IMR-90 (cell line): ENCODE data around the gene IAPP. TPM values are rescaled to one million over a fixed set of nuclear protein-coding genes. Genes with fewer than 3 reads are reported as not detected.
"Not testable (repeated sequence)": the region's sequence is repeated elsewhere in the genome, so short reads cannot be mapped to it uniquely, and the experiment has no call there.

Experiments used
- ATAC-seq: fragments of 200-7000 bp; cut with Tn5 transposase; 2 replicates; pipeline ENCODE4 v1.9.1; 2020; ENCODE audit warnings: low read depth, mild to moderate bottlenecking, moderate library complexity
- BruUV-seq: library from RNA; stranded (reverse); fragments of 400-500 nt; replicated peaks from 2 replicates; lab custom pipeline; 2021; lab: Mats Ljungman, UMichigan
- CTCF ChIA-PET: fragments of 300-600 bp; formaldehyde crosslinking; extraction: SDS; loops from one replicate; lab custom pipeline; 2021; ENCODE audit warnings: antibody characterized with exemption; lab: Yijun Ruan, JAX
- POLR2A ChIA-PET: fragments of 300-600 bp; sonication (Branson Sonifier 250); formaldehyde crosslinking; loops from one replicate; lab custom pipeline; 2022; ENCODE audit warnings: antibody characterized with exemption; ENCODE audit not compliant: unreplicated experiment; lab: Charles Lee
- DNase-seq: peaks from one replicate; pipeline ENCODE4 v3.0.0; 2013
- H2AFZ ChIP-seq: replicated peaks from 2 replicates; pipeline ENCODE3; 2013; ENCODE audit warnings: low read length, mild to moderate bottlenecking; ENCODE audit not compliant: poor library complexity
- H2AK5ac ChIP-seq: 2 replicates; pipeline ENCODE4 v1.6.1; 2013; ENCODE audit warnings: low read depth, low read length, inconsistent platforms
- H2AK9ac ChIP-seq: replicated peaks from 2 replicates; pipeline ENCODE3; 2013; ENCODE audit warnings: mild to moderate bottlenecking, low read depth, low read length, moderate library complexity; ENCODE audit not compliant: poor library complexity
- H2BK120ac ChIP-seq: 2 replicates; pipeline ENCODE4 v1.6.1; 2013; ENCODE audit warnings: low read depth, low read length, inconsistent platforms
- H2BK15ac ChIP-seq: 3 replicates; pipeline ENCODE4 v1.6.1; 2013; ENCODE audit warnings: low read depth, low read length, inconsistent platforms
- H2BK20ac ChIP-seq: 2 replicates; pipeline ENCODE4 v1.6.1; 2013; ENCODE audit warnings: low read depth, mild to moderate bottlenecking, inconsistent platforms, low read length, moderate library complexity
- H2BK5ac ChIP-seq: 2 replicates; pipeline ENCODE4 v1.6.1; 2013; ENCODE audit warnings: mild to moderate bottlenecking, low read depth, low read length, inconsistent platforms; ENCODE audit not compliant: poor library complexity, severe bottlenecking
- H3K14ac ChIP-seq: replicated peaks from 2 replicates; pipeline ENCODE4 v1.6.1; 2013; ENCODE audit warnings: low read depth, low read length, inconsistent platforms
- H3K18ac ChIP-seq: 2 replicates; pipeline ENCODE4 v1.6.1; 2013; ENCODE audit warnings: low read depth, low read length, control low read depth
- H3K23ac ChIP-seq: 2 replicates; pipeline ENCODE4 v1.6.1; 2013; ENCODE audit warnings: low read depth, low read length, inconsistent platforms
- H3K27ac ChIP-seq: 2 replicates; pipeline ENCODE4 v1.5.1; 2013; ENCODE audit warnings: mild to moderate bottlenecking, control low read depth, low read length; ENCODE audit not compliant: insufficient read depth
- H3K27me3 ChIP-seq: 2 replicates; pipeline ENCODE4 v1.6.1; 2013; ENCODE audit warnings: low read length; ENCODE audit not compliant: control insufficient read depth, insufficient read depth
- H3K36me3 ChIP-seq: 2 replicates; pipeline ENCODE4 v1.6.1; 2013; ENCODE audit warnings: low read length, mixed read lengths; ENCODE audit not compliant: control insufficient read depth, insufficient read depth
- H3K4ac ChIP-seq: 2 replicates; pipeline ENCODE4 v1.6.1; 2013; ENCODE audit warnings: low read depth, low read length, inconsistent platforms
- H3K4me1 ChIP-seq: 2 replicates; pipeline ENCODE4 v1.6.1; 2013; ENCODE audit warnings: low read length, mixed read lengths; ENCODE audit not compliant: control insufficient read depth, insufficient read depth
- H3K4me2 ChIP-seq: 2 replicates; pipeline ENCODE4 v1.6.1; 2013; ENCODE audit warnings: low read depth, mild to moderate bottlenecking, control low read depth, low read length, moderate library complexity
- H3K4me3 ChIP-seq: 2 replicates; pipeline ENCODE4 v1.5.1; 2013; ENCODE audit warnings: low read depth, mild to moderate bottlenecking, control low read depth, low read length, moderate library complexity; ENCODE audit not compliant: insufficient read depth
- H3K56ac ChIP-seq: 2 replicates; pipeline ENCODE4 v1.6.1; 2013; ENCODE audit warnings: low read length, inconsistent platforms; ENCODE audit not compliant: insufficient read depth; ENCODE audit errors: extremely low read depth
- H3K79me1 ChIP-seq, 2 experiments: 2 replicates each; pipeline ENCODE4 v1.6.1; 2013; ENCODE audit warnings: low read length in 2 of 2, inconsistent platforms in 1 of 2, low read depth in 1 of 2
- H3K9ac ChIP-seq: 2 replicates; pipeline ENCODE4 v1.6.1; 2013; ENCODE audit warnings: low read depth, low read length, control low read depth
- H3K9me1 ChIP-seq: 2 replicates; pipeline ENCODE4 v1.6.1; 2013; ENCODE audit warnings: low read length, inconsistent platforms; ENCODE audit not compliant: insufficient read depth
- H3K9me3 ChIP-seq: 2 replicates; pipeline ENCODE4 v1.6.1; 2013; ENCODE audit warnings: low read length; ENCODE audit not compliant: control insufficient read depth, insufficient read depth
- H4K20me1 ChIP-seq: 2 replicates; pipeline ENCODE4 v1.6.1; 2013; ENCODE audit warnings: low read length, inconsistent platforms; ENCODE audit not compliant: insufficient read depth
- H4K5ac ChIP-seq: 2 replicates; pipeline ENCODE4 v1.6.1; 2013; ENCODE audit warnings: mild to moderate bottlenecking, low read depth, low read length, control low read depth
- H4K8ac ChIP-seq, 2 experiments: 2 replicates each; pipeline ENCODE4 v1.6.1; 2013; ENCODE audit warnings: low read depth in 2 of 2, low read length in 2 of 2, control low read depth in 1 of 2, inconsistent platforms in 1 of 2
- H4K91ac ChIP-seq: 2 replicates; pipeline ENCODE4 v1.6.1; 2013; ENCODE audit warnings: low read depth, low read length, inconsistent platforms; ENCODE audit not compliant: insufficient read depth
- WGBS, 2 experiments: methylation state at CpG; one replicate each; pipeline versions ENCODE4 v1.1.5 to v1.1.7; 2013; ENCODE audit warnings: missing lambda C conversion rate in 2 of 2; ENCODE audit not compliant: insufficient read length in 1 of 2; ENCODE audit errors: extremely low coverage in 2 of 2; 5-methylcytosine and 5-hydroxymethylcytosine counted together
- dilution Hi-C: fragments of 300-500 bp; cut with HindIII; formaldehyde crosslinking; loops from one replicate; pipeline ENCODE4 v1.14.3; 2018; ENCODE audit warnings: low sequenced_read_pairs; ENCODE audit not compliant: unreplicated experiment
- in situ Hi-C: fragments of 300-500 bp; cut with MboI; formaldehyde crosslinking; loops from 3 replicates; pipeline ENCODE4 v1.14.3; 2019; ENCODE audit warnings: low sequenced_read_pairs, inconsistent platforms, mixed read lengths
- intact Hi-C: fragments of 100-400 bp; cut with micrococcal nuclease; formaldehyde crosslinking; loops from 2 replicates; pipeline ENCODE4 v1.10.0; 2022
- polyA plus RNA-seq, 3 experiments: library from polyadenylated mRNA; depleted of rRNA; stranded (reverse); fragments of >200 nt; gene quantifications; 2 replicates each; pipeline ENCODE4 v1.2.3, GENCODE V29; 2012; ENCODE audit warnings: low replicate concordance in 1 of 3
- total RNA-seq: library from RNA; depleted of rRNA; stranded (reverse); fragments of >200 nt; gene quantifications from 2 replicates; pipeline ENCODE4 v1.2.3, GENCODE V29; 2012

Gene IAPP
- total and polyA plus RNA-seq, 2 of the 4 experiments (the other 2 are of a cell fraction), result not detected

DNA sequence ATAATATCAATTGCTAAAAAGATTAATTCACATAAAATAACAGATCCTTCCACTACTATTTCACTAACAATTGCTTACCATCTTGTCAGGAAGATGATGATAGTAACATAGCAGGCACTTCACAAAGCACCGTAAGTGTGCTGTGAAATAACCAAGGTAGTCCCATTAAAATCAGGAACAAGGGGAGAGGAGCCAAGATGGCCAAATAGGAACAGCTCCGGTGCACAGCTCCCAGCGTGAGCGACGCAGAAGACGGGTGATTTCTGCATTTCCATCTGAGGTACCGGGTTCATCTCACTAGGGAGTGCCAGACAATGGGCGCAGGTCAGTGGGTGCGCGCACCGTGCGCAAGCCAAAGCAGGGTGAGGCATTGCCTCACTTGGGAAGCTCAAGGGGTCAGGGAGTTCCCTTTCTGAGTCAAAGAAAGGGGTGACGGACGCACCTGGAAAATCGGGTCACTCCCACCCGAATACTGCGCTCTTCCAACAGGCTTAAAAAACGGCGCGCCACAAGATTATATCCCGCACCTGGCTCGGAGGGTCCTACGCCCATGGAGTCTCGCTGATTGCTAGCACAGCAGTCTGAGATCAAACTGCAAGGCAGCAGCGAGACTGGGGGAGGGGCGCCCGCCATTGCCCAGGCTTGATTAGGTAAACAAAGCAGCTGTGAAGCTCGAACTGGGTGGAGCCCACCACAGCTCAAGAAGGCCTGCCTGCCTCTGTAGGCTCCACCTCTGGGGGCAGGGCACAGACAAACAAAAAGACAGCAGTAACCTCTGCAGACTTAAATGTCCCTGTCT is 22.3 kb downstream of the IAPP start:
- H4K5ac ChIP-seq, dilution Hi-C loops, H3K18ac ChIP-seq, H4K8ac ChIP-seq, H2BK5ac ChIP-seq, ATAC-seq, DNase-seq, H3K9me1 ChIP-seq, H3K56ac ChIP-seq, H3K27ac ChIP-seq, H3K9ac ChIP-seq, H2AK5ac ChIP-seq, H4K20me1 ChIP-seq, H3K79me1 ChIP-seq, H3K4ac ChIP-seq, H3K23ac ChIP-seq, H3K4me1 ChIP-seq, H4K91ac ChIP-seq, H2AK9ac ChIP-seq, H2BK120ac ChIP-seq, H3K9me3 ChIP-seq, H2AFZ ChIP-seq, H3K4me3 ChIP-seq, H3K27me3 ChIP-seq, H3K14ac ChIP-seq, H3K36me3 ChIP-seq, intact Hi-C loops, H3K4me2 ChIP-seq, H2BK15ac ChIP-seq, in situ Hi-C loops, BruUV-seq, POLR2A ChIA-PET, H2BK20ac ChIP-seq, CTCF ChIA-PET: not testable (repeated sequence)
- no CpG with 5 or more reads among the region's 28 CpGs for WGBS, 2 experiments
